Erythroblast (primary cell): ENCODE measurements around the gene TUBA4B.

ENCODE experiments used
- GATA1 ChIP-seq: IDR thresholded peaks from 2 replicates; pipeline ENCODE4 v1.6.1; 2011; ENCODE audit warnings: low read depth, mild to moderate bottlenecking, control low read depth, low read length, moderate library complexity
- POLR2A ChIP-seq: IDR thresholded peaks from 2 replicates; pipeline ENCODE4 v1.6.1; 2011; ENCODE audit warnings: mild to moderate bottlenecking, low read length

DNA sequence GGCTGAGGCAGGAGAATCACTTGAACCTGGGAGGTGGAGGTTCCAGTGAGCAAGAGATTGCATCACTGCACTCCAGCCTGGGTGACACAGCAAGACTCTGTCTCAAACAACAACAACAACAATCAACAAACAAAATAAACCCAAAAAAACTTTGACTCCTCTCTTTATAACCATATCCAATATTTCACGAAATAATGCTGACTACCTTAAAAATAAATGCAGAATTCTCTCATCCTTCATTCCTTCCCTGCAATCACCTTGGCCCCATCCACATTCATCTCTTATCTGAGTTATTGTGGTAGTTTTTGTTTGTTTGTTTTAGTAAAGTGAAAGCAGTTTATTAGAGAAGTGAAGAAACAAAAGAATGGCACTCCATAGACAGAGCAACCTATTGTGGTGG is 53.0 kb downstream of the TUBA4B start:
- TF ChIP-seq POLR2A (no peak), GATA1 (no peak)
